Activated CD4-positive, alpha-beta T cell treated with anti-CD3 and anti-CD28 coated beads for 36 hours (primary cell): Measurements from ENCODE around the gene ACSM5. TPM values are rescaled to one million over a fixed set of nuclear protein-coding genes. Genes with fewer than 3 reads are reported as not detected.
"Not testable (repeated sequence)": the region's sequence is repeated elsewhere in the genome, so short reads cannot be mapped to it uniquely, and the experiment has no call there.

ENCODE experiments used
- ATAC-seq: fragments of 200-7000 bp; cut with Tn5 transposase; one replicate; pipeline ENCODE4 v1.10.0; 2021; ENCODE audit warnings: mild to moderate bottlenecking, moderate library complexity
- CTCF ChIA-PET: fragments of 350-600 bp; sonication (Branson Sonifier 250); formaldehyde crosslinking; loops from one replicate; lab custom pipeline; 2021; ENCODE audit warnings: antibody characterized with exemption; lab: Charles Lee
- POLR2A ChIA-PET: fragments of 350-600 bp; sonication (Branson Sonifier 250); formaldehyde crosslinking; loops from one replicate; lab custom pipeline; 2021; ENCODE audit warnings: antibody characterized with exemption, inconsistent platforms; lab: Charles Lee
- DNase-seq: peaks from one replicate; pipeline ENCODE4 v3.0.0-alpha.2; 2020
- H3K27ac Mint-ChIP-seq: one replicate; pipeline ENCODE4 v1.8.0; 2021; ENCODE audit warnings: mixed read lengths
- H3K27me3 Mint-ChIP-seq: one replicate; pipeline ENCODE4 v1.8.0; 2021; ENCODE audit warnings: mixed read lengths
- H3K36me3 Mint-ChIP-seq: one replicate; pipeline ENCODE4 v1.8.0; 2021; ENCODE audit warnings: low read depth, mixed read lengths
- H3K4me1 Mint-ChIP-seq: one replicate; pipeline ENCODE4 v1.8.0; 2021; ENCODE audit warnings: mixed read lengths
- H3K4me3 Mint-ChIP-seq: one replicate; pipeline ENCODE4 v1.8.0; 2021; ENCODE audit warnings: mild to moderate bottlenecking, moderate library complexity, mixed read lengths
- H3K9me3 Mint-ChIP-seq: one replicate; pipeline ENCODE4 v1.8.0; 2021; ENCODE audit warnings: low read depth, mixed read lengths
- intact Hi-C, 2 experiments: fragments of 100-400 bp; cut with DNase I in 1 of 2; cut with micrococcal nuclease in 1 of 2; formaldehyde crosslinking; loops; one replicate each; pipeline versions ENCODE4 v1.14.2 to v1.15.1; 2022 to 2024; cut with DNase I, micrococcal nuclease
- total RNA-seq, 2 experiments: library from RNA; stranded (reverse); gene quantifications; one replicate each; pipeline ENCODE4 v1.2.3, GENCODE V29; 2021

ACSM5 gene
- total RNA-seq, 2 experiments from 2014 or later = not detected

DNA sequence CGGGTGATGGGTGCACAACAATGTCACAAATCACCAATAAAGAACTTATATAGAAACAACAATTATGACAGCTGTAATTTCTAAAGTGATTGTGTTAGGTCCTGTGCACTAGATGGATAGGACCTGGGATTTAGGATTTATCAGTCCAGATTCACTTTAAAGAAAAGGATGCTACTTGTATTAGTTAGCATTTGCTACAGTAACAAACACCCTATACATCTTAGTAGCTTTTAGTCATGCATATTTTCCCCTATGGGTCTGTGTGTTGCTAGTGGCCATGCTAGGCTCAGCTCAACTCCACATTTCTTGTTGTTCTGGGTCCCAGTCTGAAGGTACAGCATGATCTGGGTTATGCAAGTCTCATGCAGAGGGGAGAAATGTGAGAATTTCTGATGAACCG, 49.9 kb downstream of the ACSM5 start:
- DNase-seq, H3K27ac Mint-ChIP-seq, H3K4me1 Mint-ChIP-seq, POLR2A ChIA-PET, ATAC-seq, H3K36me3 Mint-ChIP-seq, H3K27me3 Mint-ChIP-seq, CTCF ChIA-PET, H3K4me3 Mint-ChIP-seq, H3K9me3 Mint-ChIP-seq, intact Hi-C loops: not testable (repeated sequence)

DNA sequence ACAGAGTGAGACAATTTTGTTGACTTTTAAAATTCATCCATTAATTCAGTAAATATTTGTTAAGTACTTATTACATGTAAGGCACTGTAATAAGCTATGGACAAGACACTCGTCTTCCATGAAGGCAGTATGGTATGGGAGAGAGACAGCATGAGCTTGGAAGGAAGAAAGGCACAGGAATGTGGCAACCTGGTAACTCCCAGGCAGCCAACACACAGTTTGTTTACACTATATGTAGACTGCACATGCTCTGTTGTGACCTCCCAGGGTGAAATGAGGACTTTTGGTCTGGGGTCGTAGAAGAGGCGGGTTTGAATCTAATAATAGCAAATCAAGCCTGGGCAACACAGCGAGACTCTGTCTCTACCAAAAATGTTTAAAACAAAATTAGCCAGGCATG, 51.0 kb downstream of the ACSM5 start:
- CTCF ChIA-PET, H3K4me3 Mint-ChIP-seq, POLR2A ChIA-PET, DNase-seq, H3K27ac Mint-ChIP-seq, H3K4me1 Mint-ChIP-seq, H3K9me3 Mint-ChIP-seq, ATAC-seq, intact Hi-C loops, H3K27me3 Mint-ChIP-seq, H3K36me3 Mint-ChIP-seq: not testable (repeated sequence)

DNA sequence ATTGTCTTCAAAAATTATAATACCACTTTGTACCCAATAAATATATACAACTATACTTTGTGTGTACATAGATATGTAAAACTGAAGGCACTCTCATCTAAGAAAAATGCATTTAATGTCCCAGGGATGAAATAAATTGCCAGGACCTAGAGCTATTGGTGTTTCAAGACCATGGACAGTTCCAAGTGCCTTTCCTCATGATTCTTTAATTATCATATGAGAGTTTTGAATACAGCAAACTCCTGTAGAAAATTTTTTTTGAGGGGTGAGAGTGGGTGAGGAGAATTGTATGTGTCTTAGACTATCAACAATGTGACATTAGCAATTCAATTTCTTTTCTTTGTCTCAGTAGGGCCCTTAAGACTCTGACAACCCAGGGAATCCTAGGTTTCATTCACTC, 59.6 kb downstream of the ACSM5 start:
- DNase-seq, ATAC-seq, H3K36me3 Mint-ChIP-seq, H3K27ac Mint-ChIP-seq, H3K9me3 Mint-ChIP-seq, H3K4me1 Mint-ChIP-seq, H3K4me3 Mint-ChIP-seq, intact Hi-C loops, CTCF ChIA-PET, H3K27me3 Mint-ChIP-seq, POLR2A ChIA-PET: not testable (repeated sequence)

DNA sequence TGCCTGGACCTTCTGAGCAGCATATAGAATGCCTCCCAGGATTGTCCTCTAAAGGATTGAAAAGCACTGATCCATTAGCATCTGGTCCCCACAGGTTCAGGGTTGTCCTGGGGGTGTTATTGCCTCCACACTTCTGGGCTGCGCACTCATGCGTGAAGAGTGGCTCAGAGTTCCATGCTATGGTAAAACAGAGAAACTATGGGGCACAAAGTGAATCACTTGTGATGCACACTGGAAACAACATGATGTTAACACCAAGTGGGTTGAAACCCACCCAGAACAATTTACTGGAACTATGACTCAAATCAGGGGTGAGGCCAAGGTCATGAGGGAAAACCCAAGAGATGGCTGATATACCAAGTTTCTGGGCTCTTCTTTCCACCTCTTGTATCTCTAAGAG, 60.6 kb downstream of the ACSM5 start:
- H3K27me3 Mint-ChIP-seq, intact Hi-C loops, H3K9me3 Mint-ChIP-seq, CTCF ChIA-PET, POLR2A ChIA-PET, H3K4me1 Mint-ChIP-seq, H3K36me3 Mint-ChIP-seq, H3K27ac Mint-ChIP-seq, DNase-seq, H3K4me3 Mint-ChIP-seq: not testable (repeated sequence)
- ATAC-seq = peak; percentile 39

DNA sequence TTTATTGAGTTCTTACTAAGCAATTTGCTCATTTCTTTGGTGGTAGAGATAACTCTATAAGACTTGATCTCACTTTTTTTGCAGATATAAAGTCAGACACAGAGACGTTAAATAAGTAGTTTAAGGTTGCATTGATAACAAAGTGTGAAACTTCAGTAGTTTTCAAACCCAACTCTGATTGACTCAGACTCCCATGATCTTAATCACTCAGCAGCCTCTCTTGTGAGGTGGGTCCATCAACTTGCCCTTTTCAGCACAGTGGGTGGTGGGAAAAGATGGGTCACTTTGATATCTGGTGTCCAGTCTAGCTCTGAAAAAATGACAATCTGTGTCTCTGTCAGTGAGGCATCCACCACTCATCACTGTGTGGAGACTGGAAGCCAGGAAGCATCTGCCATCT, 61.4 kb downstream of the ACSM5 start:
- H3K27ac Mint-ChIP-seq, intact Hi-C loops, H3K36me3 Mint-ChIP-seq, H3K27me3 Mint-ChIP-seq, H3K4me3 Mint-ChIP-seq, ATAC-seq, DNase-seq, POLR2A ChIA-PET, H3K9me3 Mint-ChIP-seq, CTCF ChIA-PET, H3K4me1 Mint-ChIP-seq: not testable (repeated sequence)

DNA sequence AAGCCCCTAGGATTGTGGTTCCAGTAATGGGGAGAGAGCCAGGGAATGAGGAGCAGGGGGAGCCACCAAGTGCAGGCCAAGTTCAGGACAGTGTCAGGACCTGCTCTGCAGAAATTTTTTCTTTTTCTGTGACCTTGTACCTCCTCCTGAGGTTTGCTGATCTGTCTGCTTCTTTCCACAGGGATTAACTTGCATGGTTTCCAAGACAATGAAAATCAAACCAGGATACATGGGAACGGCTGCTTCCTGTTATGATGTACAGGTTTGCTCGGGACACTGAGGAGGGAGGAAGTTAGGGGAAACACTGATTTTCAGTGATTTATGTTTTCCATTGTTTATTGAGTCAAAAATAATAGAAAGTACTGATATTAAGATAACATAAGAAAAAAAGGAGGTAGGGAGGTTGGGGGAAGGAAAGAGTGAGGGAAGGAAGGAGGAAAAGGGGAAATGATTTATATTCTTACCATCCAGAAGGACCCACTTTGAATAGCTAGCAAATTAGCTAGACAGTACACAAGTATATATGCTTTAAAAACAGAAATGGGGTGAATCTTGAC, 67.9 kb downstream of the ACSM5 start:
- intact Hi-C loops, H3K36me3 Mint-ChIP-seq, H3K27ac Mint-ChIP-seq, CTCF ChIA-PET, H3K4me1 Mint-ChIP-seq, POLR2A ChIA-PET, H3K27me3 Mint-ChIP-seq, H3K9me3 Mint-ChIP-seq, ATAC-seq, H3K4me3 Mint-ChIP-seq, DNase-seq: not testable (repeated sequence)

DNA sequence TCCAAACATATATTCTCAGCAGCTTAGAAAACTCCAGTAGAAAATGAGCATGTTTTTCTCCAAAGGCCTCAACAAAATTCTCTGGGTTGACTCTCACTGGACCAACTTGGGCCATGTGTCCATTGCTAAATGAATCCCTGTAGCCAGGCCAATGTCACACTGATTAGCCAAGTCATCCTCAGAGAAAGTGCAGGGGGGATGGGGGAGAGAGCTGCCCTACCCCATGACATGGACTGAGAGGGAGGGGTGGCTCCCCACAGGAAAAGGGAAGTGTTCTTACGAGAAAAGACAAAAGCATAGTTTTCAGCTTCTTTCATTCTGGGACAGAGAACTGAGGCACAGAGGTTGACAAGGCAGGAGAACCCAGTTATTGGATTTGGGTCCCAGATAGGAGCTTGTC, 74.7 kb downstream of the ACSM5 start:
- ATAC-seq, CTCF ChIA-PET: not testable (repeated sequence)

DNA sequence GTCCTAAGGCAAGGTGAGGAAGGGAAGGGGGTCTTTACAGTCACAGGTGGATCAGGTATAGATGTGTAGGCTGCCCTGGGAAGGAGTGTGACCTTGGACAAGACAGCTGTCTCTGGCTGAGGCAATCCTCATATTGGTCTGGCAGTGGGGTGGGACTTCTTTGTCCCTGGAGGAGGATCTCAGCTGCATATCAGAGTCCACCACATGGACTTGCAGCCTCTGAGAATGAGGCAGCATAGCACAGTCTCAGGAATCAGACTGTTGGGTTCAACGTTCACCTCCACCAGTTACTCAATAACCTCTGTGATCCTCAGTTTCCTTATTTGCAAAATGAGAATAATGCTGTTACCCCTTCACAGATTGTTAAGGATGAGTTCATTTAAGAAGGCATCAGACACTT, 75.4 kb downstream of the ACSM5 start:
- no peak for ATAC-seq
- Mint-ChIP-seq H3K4me1 (no peaks in the 10 kb centered on the region), H3K36me3 (no peaks in the 10 kb centered on the region), H3K27ac (no peak overlapping the region), H3K4me3 (no peak overlapping the region), H3K9me3 (no peaks in the 10 kb centered on the region), H3K27me3 (peaks cover 6% of the 10 kb centered on the region)
- no peak for DNase-seq
- intact Hi-C loops = no loop called here
- ChIA-PET POLR2A (no interaction called here), CTCF (no interaction called here)

More for the DNA sequence above, 74.7 kb downstream of the ACSM5 start:
- intact Hi-C loops, DNase-seq, H3K27me3 Mint-ChIP-seq, H3K36me3 Mint-ChIP-seq, H3K4me3 Mint-ChIP-seq, H3K27ac Mint-ChIP-seq, POLR2A ChIA-PET, H3K4me1 Mint-ChIP-seq, H3K9me3 Mint-ChIP-seq: not testable (repeated sequence)

DNA sequence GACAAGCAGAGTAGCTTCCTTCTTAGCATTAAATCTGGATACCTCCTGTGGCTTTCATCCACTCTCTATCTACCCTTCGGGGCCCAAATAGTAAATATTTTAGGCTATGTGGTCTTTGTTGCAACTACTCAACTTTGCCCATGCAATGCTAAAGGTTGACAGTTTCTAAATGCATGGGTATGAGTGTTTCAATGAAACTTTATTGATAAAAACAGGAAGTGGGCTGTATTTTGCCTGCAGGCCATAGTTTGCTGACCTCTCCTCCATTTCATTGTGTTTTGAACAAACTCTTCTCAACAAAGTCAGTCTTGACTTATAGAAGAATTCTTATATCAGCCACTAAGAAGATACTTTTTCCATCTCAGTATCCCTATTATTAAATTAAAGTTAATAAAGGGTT, 76.1 kb downstream of the ACSM5 start:
- ChIA-PET CTCF (no interaction called here), POLR2A (no interaction called here)
- H3K36me3 Mint-ChIP-seq = no peaks in the 10 kb centered on the region
- intact Hi-C loops = no loop called here
- no peak overlapping the region for H3K27ac Mint-ChIP-seq
- no peaks in the 10 kb centered on the region for H3K4me1 Mint-ChIP-seq
- ATAC-seq (no peak), DNase-seq (no peak)
- H3K27me3 Mint-ChIP-seq = peaks cover 4% of the 10 kb centered on the region
- H3K9me3 Mint-ChIP-seq = no peaks in the 10 kb centered on the region
- H3K4me3 Mint-ChIP-seq = no peak overlapping the region

Other genes starting within 250 kb of the ACSM5 start
- not detected for gene GP2, start 82.0 kb upstream of the ACSM5 start, total RNA-seq
- gene UMOD, start 56.8 kb upstream of the ACSM5 start, total RNA-seq = not detected
- not detected for gene PDILT, start 4.8 kb upstream of the ACSM5 start, total RNA-seq
- under 1 TPM in 1 of 2 experiments, not detected in 1; 0.11 TPM for gene ACSM2A, start 42.0 kb downstream of the ACSM5 start, total RNA-seq
- gene ACSM2B, start 166.8 kb downstream of the ACSM5 start, total RNA-seq = not detected